GM12873 (cell line): ENCODE measurements around the gene AK6.

Experiments used
- TF ChIP-seq, protein P1 (sequence below): IDR thresholded peaks from 2 replicates; pipeline ENCODE4 v1.5.1; 2012; ENCODE audit warnings: low read depth, mild to moderate bottlenecking, moderate library complexity, low read length, control low read depth; ENCODE audit not compliant: insufficient read depth; ENCODE audit errors: missing control alignments

Gene AK6

DNA sequence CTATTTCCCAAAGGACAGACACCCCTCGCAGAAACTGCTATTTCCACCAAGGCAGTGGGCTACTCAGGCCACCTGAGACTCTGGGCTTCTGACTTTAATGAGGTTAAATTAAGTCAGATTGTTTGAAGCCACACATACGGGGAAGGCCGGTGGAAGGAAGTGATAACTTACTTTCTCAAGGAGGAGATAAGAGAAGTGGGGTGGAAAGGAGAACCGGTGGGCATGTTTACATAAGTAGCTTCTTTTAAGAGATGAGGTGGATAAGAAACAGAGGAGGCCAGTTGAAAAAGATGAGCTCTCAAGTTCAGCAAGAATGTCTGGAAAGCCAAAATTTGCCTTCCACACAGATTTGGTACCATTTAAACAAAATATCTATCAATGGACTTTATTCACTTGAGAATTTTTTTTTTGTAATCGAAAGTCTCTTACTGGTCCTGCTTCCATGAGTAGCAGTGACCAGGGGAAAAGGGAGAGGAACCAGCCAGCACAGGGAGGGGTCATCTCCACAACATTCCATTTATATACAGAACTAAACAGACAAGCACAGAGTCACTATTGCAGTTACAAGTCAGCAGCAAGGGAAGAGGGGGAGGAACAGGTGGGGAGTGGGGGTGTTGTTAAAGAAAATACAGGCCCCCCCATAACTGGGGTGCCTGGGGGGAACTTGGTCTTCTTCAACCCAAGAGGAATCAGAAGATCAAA is 56.7 kb downstream of the AK6 start:
- TF ChIP-seq, protein P1, sequence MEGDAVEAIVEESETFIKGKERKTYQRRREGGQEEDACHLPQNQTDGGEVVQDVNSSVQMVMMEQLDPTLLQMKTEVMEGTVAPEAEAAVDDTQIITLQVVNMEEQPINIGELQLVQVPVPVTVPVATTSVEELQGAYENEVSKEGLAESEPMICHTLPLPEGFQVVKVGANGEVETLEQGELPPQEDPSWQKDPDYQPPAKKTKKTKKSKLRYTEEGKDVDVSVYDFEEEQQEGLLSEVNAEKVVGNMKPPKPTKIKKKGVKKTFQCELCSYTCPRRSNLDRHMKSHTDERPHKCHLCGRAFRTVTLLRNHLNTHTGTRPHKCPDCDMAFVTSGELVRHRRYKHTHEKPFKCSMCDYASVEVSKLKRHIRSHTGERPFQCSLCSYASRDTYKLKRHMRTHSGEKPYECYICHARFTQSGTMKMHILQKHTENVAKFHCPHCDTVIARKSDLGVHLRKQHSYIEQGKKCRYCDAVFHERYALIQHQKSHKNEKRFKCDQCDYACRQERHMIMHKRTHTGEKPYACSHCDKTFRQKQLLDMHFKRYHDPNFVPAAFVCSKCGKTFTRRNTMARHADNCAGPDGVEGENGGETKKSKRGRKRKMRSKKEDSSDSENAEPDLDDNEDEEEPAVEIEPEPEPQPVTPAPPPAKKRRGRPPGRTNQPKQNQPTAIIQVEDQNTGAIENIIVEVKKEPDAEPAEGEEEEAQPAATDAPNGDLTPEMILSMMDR = no peak

DNA sequence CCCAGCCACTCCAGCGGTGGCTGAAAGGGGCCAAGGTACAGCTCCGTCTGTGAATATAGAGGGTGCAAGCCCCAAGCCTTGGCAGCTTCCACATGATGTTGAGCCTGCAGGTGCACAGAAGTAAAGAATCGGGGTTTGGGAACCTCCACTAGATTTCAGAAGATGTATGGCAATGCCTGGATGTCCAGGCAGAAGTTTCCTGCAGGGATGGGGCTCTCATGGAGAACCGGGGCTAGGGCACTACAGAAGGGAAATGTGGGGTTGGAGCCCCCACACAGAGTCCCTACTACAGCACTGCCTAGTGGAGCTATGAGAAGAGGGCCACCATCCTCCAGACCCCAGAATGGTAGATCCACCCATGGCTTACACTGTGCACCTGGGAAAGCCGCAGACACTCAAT is 59.9 kb downstream of the AK6 start:
- TF ChIP-seq, protein P1 = no peak

DNA sequence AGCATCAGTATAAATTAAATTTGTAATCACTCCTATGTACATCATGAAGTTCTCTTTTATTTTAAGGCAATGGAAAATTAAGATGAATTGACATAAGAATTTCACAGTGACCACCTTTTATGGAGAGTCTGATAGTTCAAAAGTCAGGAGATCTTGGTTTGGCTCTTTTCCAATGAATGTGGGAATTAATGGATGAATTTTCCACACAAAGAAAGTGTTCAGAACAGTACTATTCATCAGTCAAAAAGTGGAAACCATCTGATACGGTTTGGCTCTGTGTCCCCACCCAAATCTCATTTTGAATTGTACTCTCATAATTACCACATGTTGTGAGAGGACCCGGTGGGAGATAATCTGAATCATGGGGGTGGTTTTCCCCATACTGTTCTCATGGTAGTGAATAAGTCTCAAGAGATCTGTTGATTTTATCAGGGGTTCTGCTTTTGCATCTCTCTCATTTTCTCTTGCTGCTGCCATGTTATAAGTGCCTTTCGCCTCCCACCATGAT is 61.2 kb downstream of the AK6 start:
- TF ChIP-seq, protein P1 = no peak

DNA sequence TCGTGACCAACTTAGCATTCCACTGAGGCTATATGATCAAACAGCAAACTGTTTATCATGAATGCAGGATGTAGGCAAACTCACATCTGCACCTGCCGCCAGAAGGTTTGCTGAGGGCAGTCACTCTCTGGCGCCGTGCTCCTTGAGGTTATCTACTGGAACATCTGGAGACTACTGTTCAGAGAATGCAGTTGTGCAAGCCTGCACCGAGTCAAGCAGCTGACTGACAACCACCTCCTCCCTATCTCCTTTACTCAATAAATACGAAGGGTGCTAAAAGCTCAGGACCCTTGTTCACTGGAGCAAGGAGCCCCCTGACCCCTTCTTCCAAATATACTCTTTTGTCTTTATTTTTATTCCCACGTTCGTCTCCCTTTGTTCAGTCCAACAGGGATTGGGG is 63.8 kb downstream of the AK6 start:
- TF ChIP-seq, protein P1 = no peak
